Right renal cortex interstitium (tissue), 3 donors: ENCODE results near the gene WHRN. TPM values are rescaled to one million over a fixed set of nuclear protein-coding genes. Genes with fewer than 3 reads are reported as not detected.

ENCODE experiments used
- DNase-seq, 3 donors: peaks; one replicate each; pipeline ENCODE4 v3.0.0-alpha.2; 2013; ENCODE audit warnings: low read depth in 3 of 3, low spot score in 2 of 3
- polyA plus RNA-seq, 3 donors: library from polyadenylated mRNA; unstranded; fragments of 120-200 nt; gene quantifications; one replicate each; pipeline ENCODE4 v1.2.1, GENCODE V29; 2013; ENCODE audit not compliant: insufficient read length in 3 of 3

Gene WHRN
- polyA plus RNA-seq, 3 donors = 6.2 to 7.0 (median 6.8) TPM

- peak in 1 of 3 donors; percentile 61 for DNase-seq
These were observed 117.5 kb downstream of the WHRN start, which contains the start of gene AKNA for GRCh38 chr9:114387680-114388356. TSS of gene AKNA (minus strand) at chr9:114387982. CDS start at chr9:114381333, 6,649 bp downstream.

GRCh38 chr9:114386886-114387679 is 118.2 kb downstream of the WHRN start:
- DNase-seq = no peak

GRCh38 chr9:114386361-114386885 is 118.8 kb downstream of the WHRN start:
- no peak for DNase-seq

- DNase-seq = no peak
These were observed 119.7 kb downstream of the WHRN start for GRCh38 chr9:114385397-114386181.

- no peak for DNase-seq
These were observed 120.4 kb downstream of the WHRN start for GRCh38 chr9:114384836-114385396.

GRCh38 chr9:114384341-114384740 is 120.9 kb downstream of the WHRN start:
- no peak for DNase-seq

GRCh38 chr9:114383521-114384231 is 121.6 kb downstream of the WHRN start:
- DNase-seq = no peak

- DNase-seq = no peak
These were observed 122.4 kb downstream of the WHRN start for GRCh38 chr9:114382699-114383520.

GRCh38 chr9:114378883-114379282 is 126.4 kb downstream of the WHRN start:
- no peak for DNase-seq

GRCh38 chr9:114378016-114378415 is 127.3 kb downstream of the WHRN start:
- no peak for DNase-seq

GRCh38 chr9:114376586-114377445 is 128.5 kb downstream of the WHRN start:
- DNase-seq = no peak

- no peak for DNase-seq
These were observed 129.7 kb downstream of the WHRN start for GRCh38 chr9:114375386-114376175.

- no peak for DNase-seq
These were observed 130.3 kb downstream of the WHRN start for GRCh38 chr9:114374936-114375335.

- no peak for DNase-seq
These were observed 131.1 kb downstream of the WHRN start for GRCh38 chr9:114373960-114374730.

- no peak for DNase-seq
These were observed 132.3 kb downstream of the WHRN start for GRCh38 chr9:114372921-114373448.
